Prostate gland (tissue), 2 donors: ENCODE results near the gene PSMB3.

ENCODE experiments used
- CTCF ChIP-seq, 4 experiments: fragments of 200-600 bp in 2 of 4; fragments of 450-650 bp in 2 of 4; sonication (generic) in 2 of 4; IDR thresholded peaks; 1 replicate in 3 of 4; 2 replicates in 1 of 4; pipeline ENCODE4 v1.5.1; 2016 to 2019; ENCODE audit warnings: antibody characterized with exemption in 4 of 4, mild to moderate bottlenecking in 2 of 4, moderate library complexity in 2 of 4
- POLR2AphosphoS5 ChIP-seq: sonication (generic); formaldehyde crosslinking; IDR thresholded peaks from one replicate; pipeline ENCODE4 v1.6.1; 2017; ENCODE audit warnings: antibody characterized with exemption

- peak in 1 of 4 experiments; percentile 22 for TF ChIP-seq CTCF (IDR thresholded peaks at IDR 0.05)
- peak; percentile 99 for TF ChIP-seq POLR2AphosphoS5
Observed at GRCh38 chr17:38752308-38753070, at the start of gene PSMB3.
